Ascending aorta (tissue), 2 donors: ENCODE measurements around the gene CATSPER4. TPM values are rescaled to one million over a fixed set of nuclear protein-coding genes. Genes with fewer than 3 reads are reported as not detected.

ENCODE experiments used
- DNase-seq, 2 donors: peaks; one replicate each; pipeline ENCODE4 v3.0.0-alpha.2; 2019; ENCODE audit warnings: low spot score in 2 of 2
- H3K27ac ChIP-seq, 2 donors: fragments of 200-600 bp; sonication (generic); one replicate each; pipeline ENCODE4 v1.5.1; 2016 to 2017; ENCODE audit warnings: mild to moderate bottlenecking in 1 of 2
- H3K27me3 ChIP-seq: fragments of 200-600 bp; sonication (generic); one replicate; pipeline ENCODE4 v1.5.1; 2017
- H3K36me3 ChIP-seq, 2 donors: fragments of 200-600 bp; sonication (generic); one replicate each; pipeline ENCODE4 v1.5.1; 2016
- H3K4me1 ChIP-seq, 2 donors: fragments of 200-600 bp; sonication (generic); one replicate each; pipeline ENCODE4 v1.5.1; 2016 to 2017; ENCODE audit warnings: mild to moderate bottlenecking in 1 of 2
- H3K4me3 ChIP-seq, 2 donors: fragments of 200-600 bp; sonication (generic); one replicate each; pipeline ENCODE4 v1.5.1; 2016 to 2017; ENCODE audit warnings: mild to moderate bottlenecking in 1 of 2
- H3K9me3 ChIP-seq, 2 donors: fragments of 200-600 bp; sonication (generic); one replicate each; pipeline ENCODE4 v1.5.1; 2016
- CTCF ChIP-seq, 3 experiments: fragments of 200-600 bp in 2 of 3; fragments of 450-650 bp in 1 of 3; sonication (generic) in 2 of 3; IDR thresholded peaks; one replicate each; pipeline ENCODE4 v1.5.1; 2016 to 2019; ENCODE audit warnings: antibody characterized with exemption in 3 of 3, mild to moderate bottlenecking in 1 of 3, moderate library complexity in 1 of 3
- intact Hi-C: fragments of 100-400 bp; cut with DNase I; formaldehyde crosslinking; loops from one replicate; pipeline ENCODE4 v1.15.1; 2023
- total RNA-seq: library from RNA; depleted of rRNA; stranded (reverse); fragments of >200 nt; gene quantifications from one replicate; pipeline ENCODE4 v1.1.0, GENCODE V29; 2016

Gene CATSPER4
- total RNA-seq, 1 donor from 2014 or later = not detected

- no peak for TF ChIP-seq CTCF (IDR thresholded peaks at IDR 0.05)
Measured at GRCh38 chr1:26203642-26204318, 13.4 kb downstream of the CATSPER4 start.

GRCh38 chr1:26210147-26210870 is 19.9 kb downstream of the CATSPER4 start:
- no peak for DNase-seq
- Histone ChIP-seq H3K36me3 (no peaks in the 10 kb centered on the region), H3K4me3 (no peak overlapping the region), H3K9me3 (no peaks in the 10 kb centered on the region), H3K27ac (no peak overlapping the region), H3K4me1 (no peaks in the 10 kb centered on the region), H3K27me3 (no peaks in the 10 kb centered on the region)
- intact Hi-C loops = no loop called here
- no peak for TF ChIP-seq CTCF (IDR thresholded peaks at IDR 0.05)

More at GRCh38 chr1:26203642-26204318, 13.4 kb downstream of the CATSPER4 start:
- H3K4me1 ChIP-seq = no peaks in the 10 kb centered on the region
- intact Hi-C loops = no loop called here
- no peaks in the 10 kb centered on the region for H3K36me3 ChIP-seq
- no peaks in the 10 kb centered on the region for H3K9me3 ChIP-seq
- no peaks in the 10 kb centered on the region for H3K27me3 ChIP-seq
- no peak for DNase-seq
- H3K27ac ChIP-seq = no peak overlapping the region
- no peak overlapping the region for H3K4me3 ChIP-seq

GRCh38 chr1:26212726-26213125 is 22.3 kb downstream of the CATSPER4 start:
- no peaks in the 10 kb centered on the region for H3K36me3 ChIP-seq
- no peaks in the 10 kb centered on the region for H3K9me3 ChIP-seq
- H3K27me3 ChIP-seq = no peaks in the 10 kb centered on the region
- no peak for TF ChIP-seq CTCF (IDR thresholded peaks at IDR 0.05)
- intact Hi-C loops = no loop called here
- H3K4me3 ChIP-seq = no peak overlapping the region
- H3K4me1 ChIP-seq = no peaks in the 10 kb centered on the region
- H3K27ac ChIP-seq = no peak overlapping the region
- DNase-seq = no peak

- DNase-seq = no peak
- TF ChIP-seq CTCF (IDR thresholded peaks at IDR 0.05) = no peak
- no peak overlapping the region for H3K27ac ChIP-seq
- H3K4me3 ChIP-seq = no peak overlapping the region
- no peaks in the 10 kb centered on the region for H3K9me3 ChIP-seq
- no peaks in the 10 kb centered on the region for H3K36me3 ChIP-seq
- intact Hi-C loops = no loop called here
- no peaks in the 10 kb centered on the region for H3K4me1 ChIP-seq
- H3K27me3 ChIP-seq = no peaks in the 10 kb centered on the region
Measured at GRCh38 chr1:26213335-26213905, 23.0 kb downstream of the CATSPER4 start.

GRCh38 chr1:26215246-26215645 is 24.8 kb downstream of the CATSPER4 start:
- DNase-seq = no peak
- no peak overlapping the region for H3K4me3 ChIP-seq
- TF ChIP-seq CTCF (IDR thresholded peaks at IDR 0.05) = no peak
- H3K27ac ChIP-seq = no peak overlapping the region
- no peaks in the 10 kb centered on the region for H3K36me3 ChIP-seq
- no peaks in the 10 kb centered on the region for H3K27me3 ChIP-seq
- H3K9me3 ChIP-seq = no peaks in the 10 kb centered on the region
- intact Hi-C loops = no loop called here
- H3K4me1 ChIP-seq = no peaks in the 10 kb centered on the region
